ENCODE results near the gene KRTAP10-2. TPM values are rescaled to one million over a fixed set of nuclear protein-coding genes. Genes with fewer than 3 reads are reported as not detected.
"Not testable (repeated sequence)": the region's sequence is repeated elsewhere in the genome, so short reads cannot be mapped to it uniquely, and the experiment has no call there.

The KRTAP10-2 gene
- total RNA-seq, 1 donor from 2014 or later = not detected

- Histone ChIP-seq H3K36me3 (no peaks in the 10 kb centered on the region), H3K27ac (no peak overlapping the region), H3K27me3 (no peaks in the 10 kb centered on the region), H3K9me3 (no peaks in the 10 kb centered on the region), H3K4me1 (no peaks in the 10 kb centered on the region), H3K4me3 (no peak overlapping the region)
- DNase-seq (ENCODE audit: extremely low spot score in 2 of 2) = peak; percentile 61 to 62
- no peak for TF ChIP-seq CTCF (IDR thresholded peaks at IDR 0.05)
- intact Hi-C loops (cut with DNase I) = no loop called here
Measured at GRCh38 chr21:44567481-44568171, 16.3 kb upstream of the KRTAP10-2 start.

- no peaks in the 10 kb centered on the region for H3K27me3 ChIP-seq
- DNase-seq (ENCODE audit: extremely low spot score in 2 of 2) = no peak
- no peak overlapping the region for H3K27ac ChIP-seq
- no peaks in the 10 kb centered on the region for H3K36me3 ChIP-seq
- intact Hi-C loops (cut with DNase I) = no loop called here
- no peaks in the 10 kb centered on the region for H3K4me1 ChIP-seq
- TF ChIP-seq CTCF (IDR thresholded peaks at IDR 0.05) (no peak), POLR2A (IDR thresholded peaks at IDR 0.05) (no peak), POLR2AphosphoS5 (IDR thresholded peaks at IDR 0.05; ENCODE audit: insufficient read depth in 1 of 2, low read depth in 1 of 2) (no peak)
- no peaks in the 10 kb centered on the region for H3K9me3 ChIP-seq
- no peak overlapping the region for H3K4me3 ChIP-seq
Measured at GRCh38 chr21:44566403-44566802, 15.1 kb upstream of the KRTAP10-2 start.

- no peak for DNase-seq (ENCODE audit: extremely low spot score in 2 of 2)
- Histone ChIP-seq H3K27ac (no peak overlapping the region), H3K27me3 (no peaks in the 10 kb centered on the region), H3K4me3 (no peak overlapping the region), H3K4me1 (no peaks in the 10 kb centered on the region), H3K9me3 (no peaks in the 10 kb centered on the region), H3K36me3 (no peaks in the 10 kb centered on the region)
- TF ChIP-seq CTCF (IDR thresholded peaks at IDR 0.05) (no peak), POLR2A (IDR thresholded peaks at IDR 0.05) (no peak), POLR2AphosphoS5 (IDR thresholded peaks at IDR 0.05; ENCODE audit: insufficient read depth in 1 of 2, low read depth in 1 of 2) (no peak)
- intact Hi-C loops (cut with DNase I) = no loop called here
Measured at GRCh38 chr21:44564886-44565598, 13.7 kb upstream of the KRTAP10-2 start.

GRCh38 chr21:44564099-44564498 is 12.8 kb upstream of the KRTAP10-2 start:
- Histone ChIP-seq H3K9me3 (no peaks in the 10 kb centered on the region), H3K4me3 (no peak overlapping the region), H3K27me3 (no peaks in the 10 kb centered on the region), H3K4me1 (no peaks in the 10 kb centered on the region), H3K27ac (no peak overlapping the region), H3K36me3 (no peaks in the 10 kb centered on the region)
- intact Hi-C loops (cut with DNase I) = no loop called here
- DNase-seq (ENCODE audit: extremely low spot score in 2 of 2) = no peak
- TF ChIP-seq POLR2AphosphoS5 (IDR thresholded peaks at IDR 0.05; ENCODE audit: insufficient read depth in 1 of 2, low read depth in 1 of 2) (no peak), POLR2A (IDR thresholded peaks at IDR 0.05) (no peak), CTCF (IDR thresholded peaks at IDR 0.05) (no peak)

- H3K4me1 ChIP-seq = no peaks in the 10 kb centered on the region
- intact Hi-C loops (cut with DNase I) = no loop called here
- no peak within 1 kb of the TSS for H3K4me3 ChIP-seq
- H3K27ac ChIP-seq = no peak within 1 kb of the TSS
- H3K36me3 ChIP-seq = no peaks in the 10 kb centered on the region
- peak in 1 of 2 donors; percentile 75 for DNase-seq (ENCODE audit: extremely low spot score in 2 of 2)
- TF ChIP-seq CTCF (IDR thresholded peaks at IDR 0.05) (no peak), POLR2A (IDR thresholded peaks at IDR 0.05) (no peak), POLR2AphosphoS5 (IDR thresholded peaks at IDR 0.05; ENCODE audit: insufficient read depth in 1 of 2, low read depth in 1 of 2) (no peak)
- H3K27me3 ChIP-seq = no peaks in the 10 kb centered on the region
- H3K9me3 ChIP-seq = no peaks in the 10 kb centered on the region
Measured at GRCh38 chr21:44558695-44559094, 7.4 kb upstream of the KRTAP10-2 start, which contains the start of gene KRTAP10-3. Gene KRTAP10-3, minus strand, starts transcription at chr21:44558795. Its CDS starts 80 bp downstream, at chr21:44558715.

GRCh38 chr21:44558329-44558675 is 7.0 kb upstream of the KRTAP10-2 start:
- intact Hi-C loops (cut with DNase I); H3K27ac ChIP-seq; H3K27me3 ChIP-seq; H3K4me1 ChIP-seq; H3K9me3 ChIP-seq; H3K4me3 ChIP-seq; H3K36me3 ChIP-seq: not testable (repeated sequence)
- peak in 1 of 2 donors; percentile 40 for DNase-seq (ENCODE audit: extremely low spot score in 2 of 2)

Measured in vagina (tissue), 2 donors.